Measurements from ENCODE around the gene ZC3H15. TPM values are rescaled to one million over a fixed set of nuclear protein-coding genes. Genes with fewer than 3 reads are reported as not detected.

Gene ZC3H15
- total and polyA plus RNA-seq, 2 of the 8 experiments (the other 6 are each of a cell fraction or from before 2014, with no cell fraction given), result 32.0 to 80.8 TPM

- Histone ChIP-seq H2BK12ac (ENCODE audit: low read depth, low read length) (no peak overlapping the region), H4K8ac (ENCODE audit: extremely low read depth, insufficient read depth, low read length) (no peak overlapping the region), H3K56ac (replicated peaks; ENCODE audit: insufficient read length, low read depth, low read length) (no peak overlapping the region), H2AFZ (ENCODE audit: low read length) (no peak overlapping the region), H3K23ac (ENCODE audit: insufficient read length) (no peak overlapping the region), H3K4ac (replicated peaks; ENCODE audit: insufficient read length, low read depth, low read length) (no peak overlapping the region), H4K20me1 (replicated peaks in 1 of 2; ENCODE audit: control insufficient read depth in 1 of 2, insufficient read depth in 2 of 2, low read length in 2 of 2) (no peaks in the 10 kb centered on the region), H2BK5ac (ENCODE audit: low read depth, low read length) (no peak overlapping the region), H3K27me3 (replicated peaks in 1 of 4; ENCODE audit: control insufficient read depth in 3 of 4, extremely low read depth in 1 of 4, insufficient read depth in 3 of 4, low read length in 3 of 4) (no peaks in the 10 kb centered on the region), H4K5ac (ENCODE audit: insufficient read length, low read depth, low read length) (no peak overlapping the region), H3K79me2 (ENCODE audit: control insufficient read depth in 1 of 2, insufficient read depth in 2 of 2, low read length in 2 of 2) (no peaks in the 10 kb centered on the region), H2BK20ac (ENCODE audit: low read length) (no peak overlapping the region), H2AK5ac (ENCODE audit: low read depth, low read length) (no peak overlapping the region), H3K79me1 (ENCODE audit: low read depth, low read length) (no peaks in the 10 kb centered on the region), H3K9me3 (ENCODE audit: insufficient read depth in 2 of 2, low read depth in 1 of 2, low read length in 1 of 2) (no peaks in the 10 kb centered on the region), H3K9ac (replicated peaks in 1 of 4; ENCODE audit: extremely low read depth in 1 of 4, low read depth in 3 of 4, low read length in 3 of 4) (no peak overlapping the region), H3K4me2 (ENCODE audit: insufficient read depth in 1 of 2, low read depth in 2 of 2, low read length in 2 of 2) (no peak overlapping the region), H3K27ac (ENCODE audit: low read depth, low read length) (no peak overlapping the region), H3K18ac (ENCODE audit: extremely low read depth, low read length) (no peak overlapping the region), H4K91ac (replicated peaks; ENCODE audit: insufficient read length, low read length) (no peak overlapping the region), H3K36me3 (ENCODE audit: control insufficient read depth in 2 of 4, insufficient read depth in 4 of 4, low read length in 3 of 4) (peaks cover 0 to 2% (median 0%) of the 10 kb centered on the region in 4 experiments; a peak in 1 of 8 replicates), H2BK120ac (replicated peaks; ENCODE audit: low read depth, low read length) (no peak overlapping the region), H3K23me2 (ENCODE audit: low read depth, low read length) (no peaks in the 10 kb centered on the region), H3K4me1 (replicated peaks in 1 of 4; ENCODE audit: control insufficient read depth in 3 of 4, insufficient read depth in 4 of 4, low read length in 3 of 4) (no peaks in the 10 kb centered on the region), H3K4me3 (ENCODE audit: extremely low read depth in 1 of 4, insufficient read depth in 2 of 4, low read depth in 3 of 4, low read length in 4 of 4) (no peak overlapping the region), H3K14ac (ENCODE audit: insufficient read length) (no peak overlapping the region), H2BK15ac (ENCODE audit: low read length) (no peak overlapping the region)
- FAIRE-seq (no peak), DNase-seq (ENCODE audit: low read depth in 1 of 2, low spot score in 2 of 2) (no peak)
- 94% methylated on average over 4 of the region's 4 CpGs; no CpG with 5 or more reads in 1 of the 2 experiments for WGBS, 2 experiments (ENCODE audit: extremely low coverage in 1 of 2, insufficient coverage in 1 of 2, insufficient read length in 1 of 2, insufficient replicate concordance in 2 of 2, low coverage in 1 of 2, low lambda C conversion rate in 2 of 2, missing lambda C conversion rate in 1 of 2)
- CTCF ChIA-PET (ENCODE audit: partially characterized antibody), result interaction anchor here (1.1 to 1.2 kb wide), 2 partner anchors 556 to 1165 kb away, joined by 3 read pairs; no protein-coding TSS in a partner anchor
- POLR2A ChIA-PET (ENCODE audit: partially characterized antibody), result interaction anchor here (1.3 kb wide), 1 partner anchor 28 kb away, joined by 3 read pairs; no protein-coding TSS in a partner anchor
- TF ChIP-seq POLR2A (IDR thresholded peaks at IDR 0.05; ENCODE audit: control extremely low read depth in 1 of 2, low read depth in 2 of 2, low read length in 2 of 2) (no peak), POU5F1 (IDR thresholded peaks at IDR 0.05; ENCODE audit: low read depth, low read length) (no peak), CTBP2 (IDR thresholded peaks at IDR 0.05; ENCODE audit: borderline replicate concordance, insufficient read depth, insufficient read length, low read length) (no peak), JUND (IDR thresholded peaks at IDR 0.05; ENCODE audit: low read length) (no peak), GABPA (IDR thresholded peaks at IDR 0.05; ENCODE audit: borderline replicate concordance, insufficient read depth, low read length) (no peak), TEAD4 (IDR thresholded peaks at IDR 0.05; ENCODE audit: low read depth, low read length) (no peak), ASH2L (IDR thresholded peaks at IDR 0.05; ENCODE audit: low read length) (no peak), CBX8 (IDR thresholded peaks at IDR 0.05; ENCODE audit: borderline replicate concordance, low read depth, low read length) (no peak), HDAC2 (IDR thresholded peaks at IDR 0.05; ENCODE audit: borderline replicate concordance in 1 of 2, low read depth in 2 of 2, low read length in 2 of 2) (no peak), SUZ12 (IDR thresholded peaks at IDR 0.05; ENCODE audit: low read length) (no peak), SP4 (IDR thresholded peaks at IDR 0.05; ENCODE audit: low read length) (no peak), E2F6 (IDR thresholded peaks at IDR 0.05) (no peak)
Observed at GRCh38 chr2:186456941-186457340, 29.1 kb upstream of the ZC3H15 start.

All from H1 (cell line).